Measurements from ENCODE around the gene SAFB.

GRCh38 chr19:5586300-5587070 lies 36.4 kb upstream of the SAFB start:
- TF ChIP-seq EP300 (IDR thresholded peaks at IDR 0.05) (no peak), CTCF (IDR thresholded peaks at IDR 0.05) (no peak), POLR2A (IDR thresholded peaks at IDR 0.05) (no peak), POLR2AphosphoS5 (IDR thresholded peaks at IDR 0.05) (no peak)
